ENCODE results near the gene SPACA9. TPM values are rescaled to one million over a fixed set of nuclear protein-coding genes. Genes with fewer than 3 reads are reported as not detected.

SPACA9 gene
- 2.3 and 3.3 TPM in 2 replicates for total RNA-seq

GRCh38 chr9:132878695-132879456 lies at the start of gene SPACA9:
Gene SPACA9, plus strand, starts transcription at chr9:132878898. Its CDS starts 5,050 bp downstream, at chr9:132883948.

GRCh38 chr9:132877824-132878694 lies 639 bp upstream of the SPACA9 start, which contains the start of gene AK8:
Gene AK8, minus strand, starts transcription at chr9:132878284. Its CDS starts 29 bp downstream, at chr9:132878255.

Other genes starting within 250 kb of the SPACA9 start
- 13.6 and 21.3 TPM in 2 replicates for gene DDX31, start 208.9 kb upstream of the SPACA9 start, total RNA-seq
- 18.4 and 23.5 TPM in 2 replicates for gene GTF3C4, start 208.4 kb upstream of the SPACA9 start, total RNA-seq
- 0.73 and 0.78 TPM in 2 replicates for gene AK8, start 614 bp upstream of the SPACA9 start, total RNA-seq
- gene TSC1, start 65.7 kb downstream of the SPACA9 start, total RNA-seq, result 51.4 and 61.4 TPM in 2 replicates
- gene GFI1B, start 99.8 kb downstream of the SPACA9 start, total RNA-seq, result not detected in 2 replicates
- 37.8 and 50.4 TPM in 2 replicates for gene GTF3C5, start 152.1 kb downstream of the SPACA9 start, total RNA-seq
- 0.20 and 0.37 TPM in 2 replicates for gene CEL, start 183.1 kb downstream of the SPACA9 start, total RNA-seq
- gene RALGDS, start 242.3 kb downstream of the SPACA9 start, total RNA-seq, result 19.9 and 21.7 TPM in 2 replicates

Data from subcutaneous preadipocyte (primary cell).